H9 (cell line): ENCODE data around the gene ADCY5. TPM values are rescaled to one million over a fixed set of nuclear protein-coding genes. Genes with fewer than 3 reads are reported as not detected.

Experiments
- DNase-seq: peaks from one replicate; pipeline ENCODE4 v3.0.0-alpha.2; 2017
- H2AFZ ChIP-seq: one replicate; pipeline ENCODE4 v1.6.1; 2013; ENCODE audit warnings: mild to moderate bottlenecking, low read length, control low read depth, moderate library complexity
- H2AK5ac ChIP-seq: 2 replicates; pipeline ENCODE4 v1.6.1; 2013; ENCODE audit warnings: low read length, control low read depth, mixed read lengths; ENCODE audit not compliant: insufficient read length
- H2BK120ac ChIP-seq: one replicate; pipeline ENCODE4 v1.6.1; 2013; ENCODE audit warnings: low read depth, mild to moderate bottlenecking, low read length, control low read depth, inconsistent platforms; ENCODE audit not compliant: poor library complexity, severe bottlenecking
- H2BK12ac ChIP-seq: 2 replicates; pipeline ENCODE4 v1.6.1; 2013; ENCODE audit warnings: low read length, control low read depth, mixed read lengths, low read depth; ENCODE audit not compliant: insufficient read length
- H2BK15ac ChIP-seq: 2 replicates; pipeline ENCODE4 v1.6.1; 2013; ENCODE audit warnings: low read depth, low read length, control low read depth
- H2BK20ac ChIP-seq: one replicate; pipeline ENCODE4 v1.6.1; 2013; ENCODE audit warnings: low read depth, mild to moderate bottlenecking, low read length, control low read depth, inconsistent platforms; ENCODE audit not compliant: poor library complexity, severe bottlenecking
- H2BK5ac ChIP-seq: 2 replicates; pipeline ENCODE4 v1.6.1; 2013; ENCODE audit warnings: low read length, control low read depth, mixed read lengths; ENCODE audit not compliant: insufficient read length
- H3K14ac ChIP-seq: 2 replicates; pipeline ENCODE4 v1.6.1; 2013; ENCODE audit warnings: low read length, control low read depth; ENCODE audit not compliant: insufficient read depth
- H3K18ac ChIP-seq: 2 replicates; pipeline ENCODE4 v1.6.1; 2013; ENCODE audit warnings: low read depth, mild to moderate bottlenecking, mixed read lengths, low read length, control low read depth; ENCODE audit not compliant: insufficient read length
- H3K23ac ChIP-seq: 2 replicates; pipeline ENCODE4 v1.6.1; 2013; ENCODE audit warnings: low read length, control low read depth, mixed read lengths, low read depth; ENCODE audit not compliant: insufficient read length
- H3K23me2 ChIP-seq: 2 replicates; pipeline ENCODE4 v1.6.1; 2013; ENCODE audit warnings: low read depth, mild to moderate bottlenecking, mixed read lengths, low read length, control low read depth; ENCODE audit not compliant: insufficient read length, poor library complexity, severe bottlenecking
- H3K27ac ChIP-seq: 2 replicates; pipeline ENCODE4 v1.5.1; 2013; ENCODE audit warnings: low read length, control low read depth, mixed read lengths, low read depth; ENCODE audit not compliant: insufficient read length
- H3K27me3 ChIP-seq: 2 replicates; pipeline ENCODE4 v1.6.1; 2013; ENCODE audit warnings: low read length, control low read depth, inconsistent platforms; ENCODE audit not compliant: insufficient read depth
- H3K4ac ChIP-seq: 2 replicates; pipeline ENCODE4 v1.6.1; 2013; ENCODE audit warnings: low read depth, mild to moderate bottlenecking, control low read depth, inconsistent platforms, low read length, moderate library complexity
- H3K4me1 ChIP-seq: 2 replicates; pipeline ENCODE4 v1.6.1; 2013; ENCODE audit warnings: low read length, control low read depth, inconsistent platforms; ENCODE audit not compliant: insufficient read depth
- H3K4me2 ChIP-seq: 2 replicates; pipeline ENCODE4 v1.6.1; 2013; ENCODE audit warnings: low read length, control low read depth, mixed read lengths; ENCODE audit not compliant: insufficient read length, insufficient read depth
- H3K56ac ChIP-seq: 2 replicates; pipeline ENCODE4 v1.6.1; 2013; ENCODE audit warnings: low read depth, mild to moderate bottlenecking, mixed read lengths, low read length, control low read depth; ENCODE audit not compliant: insufficient read length
- H3K79me1 ChIP-seq: 2 replicates; pipeline ENCODE4 v1.6.1; 2013; ENCODE audit warnings: low read depth, mild to moderate bottlenecking, moderate library complexity, low read length, control low read depth, inconsistent platforms; ENCODE audit not compliant: insufficient read depth, poor library complexity, severe bottlenecking
- H3K79me2 ChIP-seq: 2 replicates; pipeline ENCODE4 v1.6.1; 2013; ENCODE audit warnings: low read length, control low read depth, inconsistent platforms; ENCODE audit not compliant: insufficient read depth
- H3K9ac ChIP-seq: 2 replicates; pipeline ENCODE4 v1.6.1; 2013; ENCODE audit warnings: low read length, control low read depth, mixed read lengths; ENCODE audit not compliant: insufficient read length; ENCODE audit errors: extremely low read depth
- H3K9me3 ChIP-seq: one replicate; pipeline ENCODE4 v1.6.1; 2013; ENCODE audit warnings: low read depth, low read length, inconsistent platforms; ENCODE audit not compliant: control insufficient read depth
- H3T11ph ChIP-seq: one replicate; pipeline ENCODE4 v1.6.1; 2013; ENCODE audit warnings: mild to moderate bottlenecking, low read length, control low read depth, inconsistent platforms
- H4K20me1 ChIP-seq: one replicate; pipeline ENCODE4 v1.6.1; 2013; ENCODE audit not compliant: control insufficient read depth, insufficient read length, insufficient read depth
- H4K5ac ChIP-seq: 2 replicates; pipeline ENCODE4 v1.6.1; 2013; ENCODE audit warnings: low read depth, mild to moderate bottlenecking, mixed read lengths, low read length, control low read depth; ENCODE audit not compliant: insufficient read length
- H4K8ac ChIP-seq: replicated peaks from 2 replicates; pipeline ENCODE4 v1.6.1; 2013; ENCODE audit warnings: low read length, control low read depth, mixed read lengths, low read depth; ENCODE audit not compliant: insufficient read length
- H4K91ac ChIP-seq: 2 replicates; pipeline ENCODE4 v1.6.1; 2013; ENCODE audit warnings: low read depth, mild to moderate bottlenecking, moderate library complexity, mixed read lengths, low read length, control low read depth; ENCODE audit not compliant: insufficient read length
- H3K27ac Mint-ChIP-seq, 3 experiments: 2 replicates in 2 of 3; 3 replicates in 1 of 3; pipeline ENCODE4 v1.8.0; 2020 to 2021; ENCODE audit warnings: mixed read lengths in 3 of 3, mild to moderate bottlenecking in 1 of 3, moderate library complexity in 1 of 3
- H3K27me3 Mint-ChIP-seq: 2 replicates; pipeline ENCODE4 v1.8.0; 2021; ENCODE audit warnings: low read depth, mild to moderate bottlenecking, moderate library complexity, mixed read lengths
- H3K36me3 Mint-ChIP-seq, 3 experiments: 2 replicates in 2 of 3; 3 replicates in 1 of 3; pipeline ENCODE4 v1.8.0; 2020 to 2021; ENCODE audit warnings: low read depth in 3 of 3, mixed read lengths in 3 of 3; ENCODE audit not compliant: insufficient read depth in 1 of 3
- H3K4me1 Mint-ChIP-seq, 2 experiments: 2 replicates each; pipeline ENCODE4 v1.8.0; 2020; ENCODE audit warnings: mixed read lengths in 2 of 2
- H3K4me3 Mint-ChIP-seq, 2 experiments: 2 replicates in 1 of 2; 3 replicates in 1 of 2; pipeline ENCODE4 v1.8.0; 2020 to 2021; ENCODE audit warnings: mild to moderate bottlenecking in 2 of 2, mixed read lengths in 2 of 2, moderate library complexity in 1 of 2
- H3K9me3 Mint-ChIP-seq, 2 experiments: 2 replicates in 1 of 2; 3 replicates in 1 of 2; pipeline ENCODE4 v1.8.0; 2020; ENCODE audit warnings: mild to moderate bottlenecking in 2 of 2, mixed read lengths in 2 of 2, moderate library complexity in 1 of 2
- WGBS: extraction: QIAGEN DNeasy Blood & Tissue Kit; methylation state at CpG from one replicate; pipeline ENCODE4 v1.1.7; 2013; ENCODE audit warnings: missing lambda C conversion rate, low lambda C conversion rate, mixed read lengths; ENCODE audit not compliant: insufficient read length; ENCODE audit errors: extremely low coverage; 5-methylcytosine and 5-hydroxymethylcytosine counted together
- total RNA-seq: library from RNA; stranded (reverse); gene quantifications from 2 replicates; pipeline ENCODE4 v1.2.1, GENCODE V29; 2021
- TF ChIP-seq, protein P1 (sequence below): fragments of 200-600 bp; sonication (generic); conservative IDR thresholded peaks from 3 replicates; pipeline ENCODE4 v1.8.0; 2021; ENCODE audit warnings: antibody characterized with exemption, mild to moderate bottlenecking

Gene ADCY5
- total RNA-seq, 1 experiment from 2014 or later, result 5.0 TPM

DNA sequence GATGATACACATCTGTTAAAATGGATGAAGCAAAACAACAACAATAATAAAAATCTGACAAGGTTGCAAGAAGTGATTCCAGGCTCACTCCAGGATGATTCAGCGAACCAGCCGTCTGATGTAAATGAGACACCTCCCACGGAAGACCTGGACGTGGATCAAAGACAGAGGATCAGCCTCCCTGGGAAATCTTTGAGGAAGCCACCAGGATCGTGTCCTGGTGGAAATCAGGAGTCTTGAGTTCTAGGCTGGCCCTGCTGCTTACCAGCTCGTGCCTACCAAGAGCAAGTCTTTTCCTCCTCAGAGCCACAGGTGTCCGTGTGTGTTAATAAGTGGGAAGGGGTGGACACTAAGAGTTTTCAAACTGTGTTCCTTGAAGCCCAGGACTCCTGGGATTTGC lies 15.3 kb upstream of the ADCY5 start:
- Histone ChIP-seq H2BK20ac (no peak overlapping the region), H3K9ac (no peak overlapping the region), H3K4me1 (no peaks in the 10 kb centered on the region), H3T11ph (no peak overlapping the region), H3K56ac (no peak overlapping the region), H3K23me2 (no peaks in the 10 kb centered on the region), H4K20me1 (no peaks in the 10 kb centered on the region), H2BK15ac (no peak overlapping the region), H2BK12ac (no peak overlapping the region), H2BK120ac (no peak overlapping the region), H3K4me2 (no peak overlapping the region), H3K27me3 (no peaks in the 10 kb centered on the region), H4K5ac (no peak overlapping the region), H3K27ac (no peak overlapping the region), H3K4ac (no peak overlapping the region), H4K8ac (no peak overlapping the region), H3K79me1 (no peaks in the 10 kb centered on the region), H3K79me2 (no peaks in the 10 kb centered on the region), H3K23ac (no peak overlapping the region), H3K18ac (no peak overlapping the region), H2AK5ac (no peak overlapping the region), H2AFZ (no peak overlapping the region), H4K91ac (no peak overlapping the region), H3K9me3 (no peaks in the 10 kb centered on the region), H2BK5ac (no peak overlapping the region), H3K14ac (no peak overlapping the region)
- Mint-ChIP-seq H3K4me3 (no peak overlapping the region), H3K9me3 (no peaks in the 10 kb centered on the region), H3K27ac (no peak overlapping the region), H3K27me3 (peaks cover 15% of the 10 kb centered on the region), H3K36me3 (no peaks in the 10 kb centered on the region), H3K4me1 (peaks cover 11 to 12% of the 10 kb centered on the region in 2 experiments)
- DNase-seq, result no peak
- TF ChIP-seq, protein P1, sequence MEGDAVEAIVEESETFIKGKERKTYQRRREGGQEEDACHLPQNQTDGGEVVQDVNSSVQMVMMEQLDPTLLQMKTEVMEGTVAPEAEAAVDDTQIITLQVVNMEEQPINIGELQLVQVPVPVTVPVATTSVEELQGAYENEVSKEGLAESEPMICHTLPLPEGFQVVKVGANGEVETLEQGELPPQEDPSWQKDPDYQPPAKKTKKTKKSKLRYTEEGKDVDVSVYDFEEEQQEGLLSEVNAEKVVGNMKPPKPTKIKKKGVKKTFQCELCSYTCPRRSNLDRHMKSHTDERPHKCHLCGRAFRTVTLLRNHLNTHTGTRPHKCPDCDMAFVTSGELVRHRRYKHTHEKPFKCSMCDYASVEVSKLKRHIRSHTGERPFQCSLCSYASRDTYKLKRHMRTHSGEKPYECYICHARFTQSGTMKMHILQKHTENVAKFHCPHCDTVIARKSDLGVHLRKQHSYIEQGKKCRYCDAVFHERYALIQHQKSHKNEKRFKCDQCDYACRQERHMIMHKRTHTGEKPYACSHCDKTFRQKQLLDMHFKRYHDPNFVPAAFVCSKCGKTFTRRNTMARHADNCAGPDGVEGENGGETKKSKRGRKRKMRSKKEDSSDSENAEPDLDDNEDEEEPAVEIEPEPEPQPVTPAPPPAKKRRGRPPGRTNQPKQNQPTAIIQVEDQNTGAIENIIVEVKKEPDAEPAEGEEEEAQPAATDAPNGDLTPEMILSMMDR, result no peak
- WGBS, result no CpG with 5 or more reads among the region's 7 CpGs
